ENCODE results near the gene MICAL2.

Gene MICAL2

GRCh38 chr11:12225046-12225739 is 114.8 kb downstream of the MICAL2 start:
- no peak for DNase-seq (ENCODE audit: low read depth, low spot score)

- DNase-seq (ENCODE audit: low read depth, low spot score) = no peak
Observed at GRCh38 chr11:12226093-12226492, 115.7 kb downstream of the MICAL2 start.

GRCh38 chr11:12229450-12230229 is 119.2 kb downstream of the MICAL2 start:
- no peak for DNase-seq (ENCODE audit: low read depth, low spot score)

- DNase-seq (ENCODE audit: low read depth, low spot score) = no peak
Observed at GRCh38 chr11:12232160-12232559, 121.8 kb downstream of the MICAL2 start.

GRCh38 chr11:12232817-12233601 is 122.6 kb downstream of the MICAL2 start:
- no peak for DNase-seq (ENCODE audit: low read depth, low spot score)

GRCh38 chr11:12233602-12233925 is 123.2 kb downstream of the MICAL2 start:
- no peak for DNase-seq (ENCODE audit: low read depth, low spot score)

- DNase-seq (ENCODE audit: low read depth, low spot score) = no peak
Observed at GRCh38 chr11:12234221-12234620, 123.8 kb downstream of the MICAL2 start.

- DNase-seq (ENCODE audit: low read depth, low spot score) = no peak
Observed at GRCh38 chr11:12235080-12235479, 124.7 kb downstream of the MICAL2 start.

- no peak for DNase-seq (ENCODE audit: low read depth, low spot score)
Observed at GRCh38 chr11:12235553-12235946, 125.2 kb downstream of the MICAL2 start.

- no peak for DNase-seq (ENCODE audit: low read depth, low spot score)
Observed at GRCh38 chr11:12235947-12236743, 125.8 kb downstream of the MICAL2 start.

GRCh38 chr11:12236744-12237101 is 126.3 kb downstream of the MICAL2 start:
- no peak for DNase-seq (ENCODE audit: low read depth, low spot score)

- DNase-seq (ENCODE audit: low read depth, low spot score) = no peak
Observed at GRCh38 chr11:12237381-12237784, 127.0 kb downstream of the MICAL2 start.

GRCh38 chr11:12238420-12238819 is 128.0 kb downstream of the MICAL2 start:
- DNase-seq (ENCODE audit: low read depth, low spot score) = no peak

- DNase-seq (ENCODE audit: low read depth, low spot score) = no peak
Observed at GRCh38 chr11:12239396-12239795, 129.0 kb downstream of the MICAL2 start.

- DNase-seq (ENCODE audit: low read depth, low spot score) = no peak
Observed at GRCh38 chr11:12239804-12240371, 129.5 kb downstream of the MICAL2 start.

- no peak for DNase-seq (ENCODE audit: low read depth, low spot score)
Observed at GRCh38 chr11:12240677-12241076, 130.3 kb downstream of the MICAL2 start.

GRCh38 chr11:12241401-12241800 is 131.0 kb downstream of the MICAL2 start:
- DNase-seq (ENCODE audit: low read depth, low spot score) = no peak

GRCh38 chr11:12241971-12242672 is 131.7 kb downstream of the MICAL2 start:
- no peak for DNase-seq (ENCODE audit: low read depth, low spot score)

GRCh38 chr11:12242966-12243365 is 132.6 kb downstream of the MICAL2 start:
- DNase-seq (ENCODE audit: low read depth, low spot score) = no peak

- no peak for DNase-seq (ENCODE audit: low read depth, low spot score)
Observed at GRCh38 chr11:12243486-12243885, 133.1 kb downstream of the MICAL2 start.
